Omental fat pad (tissue), 4 donors: ENCODE data around the gene HMCN2. TPM values are rescaled to one million over a fixed set of nuclear protein-coding genes. Genes with fewer than 3 reads are reported as not detected.
A peak's percentile ranks its signal among the peaks of the same experiment; 100 is the strongest.

Source experiments
- ATAC-seq: fragments of 150-250 bp; one replicate; pipeline ENCODE4 v1.9.1; 2016; ENCODE audit warnings: mild to moderate bottlenecking, moderate library complexity; ENCODE audit not compliant: low FRiP score
- DNase-seq: peaks from one replicate; pipeline ENCODE4 v3.0.0-alpha.2; 2019; ENCODE audit warnings: low spot score
- total RNA-seq, 4 donors: library from RNA; depleted of rRNA; stranded (reverse); fragments of >200 nt; gene quantifications; one replicate each; pipeline ENCODE4 v1.1.0, GENCODE V29; 2016
- TF ChIP-seq, protein P1 (sequence below), 3 donors: fragments of 450-650 bp; IDR thresholded peaks; one replicate each; pipeline ENCODE4 v1.5.1; 2016 to 2017; ENCODE audit warnings: antibody characterized with exemption in 3 of 3, mild to moderate bottlenecking in 3 of 3, moderate library complexity in 2 of 3

Gene HMCN2
- total RNA-seq, 4 donors from 2014 or later: 0.19 to 5.8 (median 0.75) TPM

DNA sequence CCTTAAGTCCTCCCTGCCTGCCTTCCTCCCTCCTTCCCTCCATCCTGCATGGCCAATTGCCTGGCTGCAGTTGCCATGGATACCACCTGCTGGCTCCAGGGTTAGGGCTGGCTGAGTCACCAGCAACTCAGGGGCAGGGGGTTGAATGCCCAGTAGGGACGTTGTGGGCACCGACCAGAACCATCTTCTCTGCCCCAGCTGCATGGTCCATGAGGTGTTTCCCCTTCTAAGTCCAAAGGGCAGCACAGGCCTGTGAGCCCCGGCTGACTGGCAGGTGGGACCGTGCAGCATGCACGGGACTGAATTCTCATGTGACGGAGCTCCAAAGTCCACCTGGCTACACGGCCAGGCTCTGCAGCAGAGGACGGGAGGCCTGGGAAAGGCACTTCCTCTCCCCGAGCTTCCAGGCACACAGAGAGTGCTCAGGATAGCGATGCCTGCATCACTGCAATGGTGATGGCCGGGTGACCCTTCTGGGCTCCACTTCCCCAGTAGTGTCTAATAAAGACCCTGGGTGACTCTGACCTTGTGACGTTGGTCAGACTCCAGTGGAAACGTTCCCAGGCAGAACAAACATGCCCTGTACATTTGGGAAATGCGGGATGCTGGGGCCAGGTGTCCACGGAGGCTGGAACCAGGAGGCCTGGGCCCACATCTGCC, 184.9 kb downstream of the HMCN2 start:
- no peak for DNase-seq
- ATAC-seq: no peak
- TF ChIP-seq, protein P1, sequence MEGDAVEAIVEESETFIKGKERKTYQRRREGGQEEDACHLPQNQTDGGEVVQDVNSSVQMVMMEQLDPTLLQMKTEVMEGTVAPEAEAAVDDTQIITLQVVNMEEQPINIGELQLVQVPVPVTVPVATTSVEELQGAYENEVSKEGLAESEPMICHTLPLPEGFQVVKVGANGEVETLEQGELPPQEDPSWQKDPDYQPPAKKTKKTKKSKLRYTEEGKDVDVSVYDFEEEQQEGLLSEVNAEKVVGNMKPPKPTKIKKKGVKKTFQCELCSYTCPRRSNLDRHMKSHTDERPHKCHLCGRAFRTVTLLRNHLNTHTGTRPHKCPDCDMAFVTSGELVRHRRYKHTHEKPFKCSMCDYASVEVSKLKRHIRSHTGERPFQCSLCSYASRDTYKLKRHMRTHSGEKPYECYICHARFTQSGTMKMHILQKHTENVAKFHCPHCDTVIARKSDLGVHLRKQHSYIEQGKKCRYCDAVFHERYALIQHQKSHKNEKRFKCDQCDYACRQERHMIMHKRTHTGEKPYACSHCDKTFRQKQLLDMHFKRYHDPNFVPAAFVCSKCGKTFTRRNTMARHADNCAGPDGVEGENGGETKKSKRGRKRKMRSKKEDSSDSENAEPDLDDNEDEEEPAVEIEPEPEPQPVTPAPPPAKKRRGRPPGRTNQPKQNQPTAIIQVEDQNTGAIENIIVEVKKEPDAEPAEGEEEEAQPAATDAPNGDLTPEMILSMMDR (IDR thresholded peaks at IDR 0.05): no peak

DNA sequence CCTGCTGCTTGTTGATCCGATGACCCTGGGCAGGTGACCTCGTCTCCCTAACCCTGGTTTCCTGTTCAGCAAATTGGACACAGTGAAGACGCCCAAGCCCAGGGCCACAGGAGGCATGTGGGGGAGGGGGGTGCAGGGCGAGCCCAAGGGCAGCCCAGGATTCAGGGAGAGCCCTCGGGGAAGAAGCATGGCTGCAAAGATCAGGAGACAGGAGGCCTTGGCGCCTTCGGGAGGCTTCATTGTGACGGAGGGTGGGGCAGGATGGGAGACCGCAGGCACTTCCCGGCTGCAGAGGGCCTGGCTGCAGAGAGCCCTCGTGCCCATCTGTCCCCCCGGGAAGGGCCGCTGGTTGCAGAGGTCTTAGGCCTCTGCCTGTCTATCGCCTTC, 185.4 kb downstream of the HMCN2 start:
- no peak for DNase-seq
- TF ChIP-seq, protein P1 (IDR thresholded peaks at IDR 0.05): no peak
- ATAC-seq: no peak

DNA sequence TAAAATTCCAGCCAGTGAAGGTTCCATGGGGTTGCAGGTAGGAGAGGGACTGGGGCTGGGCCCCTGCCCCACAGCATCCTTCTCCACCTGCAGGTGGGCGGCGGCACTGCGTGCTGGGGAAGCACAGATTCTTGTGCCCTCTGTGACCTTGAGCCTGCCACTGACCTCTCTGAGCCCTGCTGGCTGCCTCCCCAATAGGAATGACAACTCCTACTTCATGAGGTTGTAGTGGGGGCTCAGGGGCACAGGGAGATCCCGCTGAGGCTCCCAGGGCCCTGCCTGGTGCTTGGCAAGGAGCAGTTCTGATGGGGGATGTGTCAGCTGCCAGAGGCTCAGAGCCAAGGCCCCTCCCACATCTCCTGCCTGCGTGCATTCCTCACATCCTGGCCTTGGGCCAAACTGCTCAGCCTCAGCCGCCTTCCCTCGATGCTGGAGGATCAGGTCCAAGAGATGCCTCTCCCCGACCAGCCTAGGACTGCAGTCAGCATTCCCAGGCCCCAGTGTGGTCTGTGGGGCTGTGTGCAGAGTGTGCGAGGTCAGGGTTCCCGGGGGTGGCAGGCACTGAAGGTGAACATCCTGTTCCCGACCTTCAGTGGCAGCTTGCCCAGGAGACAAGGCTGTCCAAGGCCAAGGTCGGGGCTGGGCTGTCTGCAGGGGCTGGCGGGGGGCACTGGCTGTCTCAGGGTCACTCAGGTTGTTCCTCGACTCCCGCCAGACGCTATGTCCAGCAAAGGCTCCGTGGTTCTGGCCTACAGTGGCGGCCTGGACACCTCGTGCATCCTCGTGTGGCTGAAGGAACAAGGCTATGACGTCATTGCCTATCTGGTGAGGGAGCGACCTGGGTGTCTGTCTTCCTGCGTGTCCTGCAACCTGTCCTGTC, 186.2 kb downstream of the HMCN2 start:
- TF ChIP-seq, protein P1 (IDR thresholded peaks at IDR 0.05): peak in 1 of 3 donors; percentile 21
- ATAC-seq (peak; percentile 76), DNase-seq (peak; percentile 71)

DNA sequence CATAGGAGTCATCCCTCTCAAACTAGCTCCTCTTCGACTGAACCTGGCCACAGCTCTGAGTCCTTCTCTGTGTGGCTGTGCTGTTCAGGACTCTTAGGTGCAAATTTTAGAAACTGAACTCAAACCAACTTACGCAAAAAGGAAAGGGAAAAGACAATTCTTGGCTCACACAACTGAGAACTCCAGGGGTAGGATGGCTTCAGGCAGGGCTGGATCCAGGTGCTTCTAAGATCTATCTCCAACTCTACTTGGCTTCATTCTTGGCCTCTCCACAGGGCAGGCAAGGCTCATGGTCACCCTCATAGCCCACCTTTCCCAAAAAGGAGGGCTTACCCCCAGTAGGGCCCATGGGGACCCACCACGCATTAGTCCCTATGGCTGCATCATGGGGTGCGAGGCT, 187.3 kb downstream of the HMCN2 start:
- TF ChIP-seq, protein P1 (IDR thresholded peaks at IDR 0.05): no peak
- ATAC-seq (no peak), DNase-seq (no peak)

DNA sequence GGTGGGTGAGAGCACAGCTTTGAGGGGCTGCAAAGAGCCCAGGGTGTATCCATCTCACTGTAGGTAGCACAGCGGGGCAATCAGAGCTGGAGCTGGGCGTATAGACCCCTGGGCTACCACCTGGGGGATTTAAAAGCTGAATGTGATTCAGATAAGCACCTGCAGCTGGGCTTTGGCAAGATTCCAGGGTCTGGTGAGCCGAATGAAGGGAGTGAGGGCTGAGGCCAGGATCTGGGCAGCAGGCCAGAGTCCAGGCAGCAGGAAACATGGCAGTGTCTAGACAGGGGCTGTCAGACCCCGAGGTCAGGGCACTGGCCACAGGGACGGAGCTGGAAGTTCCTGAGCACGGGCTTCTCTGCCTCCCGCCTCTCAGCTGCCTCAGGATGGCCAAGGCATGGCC, 187.9 kb downstream of the HMCN2 start:
- TF ChIP-seq, protein P1 (IDR thresholded peaks at IDR 0.05): no peak
- DNase-seq (peak; percentile 61), ATAC-seq (no peak)

DNA sequence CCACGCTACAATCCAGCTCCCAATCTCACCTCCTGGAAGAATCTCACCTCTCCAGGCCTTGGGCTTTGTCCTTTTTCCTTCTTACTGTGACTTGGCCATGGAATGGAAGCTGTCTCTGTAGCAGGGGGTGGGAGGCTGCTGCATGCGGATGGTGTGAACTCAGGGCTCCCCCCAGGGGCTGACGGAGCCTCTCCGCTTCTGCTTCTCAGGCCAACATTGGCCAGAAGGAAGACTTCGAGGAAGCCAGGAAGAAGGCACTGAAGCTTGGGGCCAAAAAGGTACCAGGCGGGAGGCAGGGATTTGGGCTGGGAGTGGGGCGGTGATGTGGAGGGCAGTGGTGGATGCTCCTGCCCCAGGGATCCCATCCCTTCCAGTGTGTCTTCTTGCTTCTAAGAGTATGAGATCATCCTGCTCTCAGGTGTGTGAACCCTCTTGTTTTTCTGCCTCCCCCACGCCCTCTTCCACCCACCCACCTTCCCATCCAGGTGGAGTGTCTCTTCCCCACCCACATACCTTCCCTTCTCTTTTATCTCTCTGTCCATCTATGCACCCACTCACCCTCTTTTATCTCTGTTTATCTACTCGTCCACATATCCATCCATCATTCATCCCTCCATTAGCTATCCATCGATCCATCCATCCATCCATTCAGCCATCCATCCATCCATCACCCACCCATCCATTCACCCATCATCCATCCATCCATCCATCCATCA, 188.7 kb downstream of the HMCN2 start:
- no peak for ATAC-seq

More for the DNA sequence above, 188.7 kb downstream of the HMCN2 start:
- no peak for DNase-seq
- TF ChIP-seq, protein P1 (IDR thresholded peaks at IDR 0.05): no peak
